ENCODE results near the gene CHRM4. TPM values are rescaled to one million over a fixed set of nuclear protein-coding genes. Genes with fewer than 3 reads are reported as not detected.
A peak's percentile ranks its signal among the peaks of the same experiment; 100 is the strongest.

Gene CHRM4
- total RNA-seq, 2 donors from 2014 or later, result 0.28 TPM; not detected in 1

GRCh38 chr11:46378811-46379481 is 12.6 kb downstream of the CHRM4 start:
- no peaks in the 10 kb centered on the region for H3K27me3 ChIP-seq
- TF ChIP-seq CTCF (IDR thresholded peaks at IDR 0.05), result no peak
- no peak for DNase-seq (ENCODE audit: low spot score)
- peak overlapping the region in 1 of 2 donors; percentile 75 for H3K27ac ChIP-seq
- no peak overlapping the region for H3K4me3 ChIP-seq
- H3K9me3 ChIP-seq, result no peaks in the 10 kb centered on the region
- peaks cover 0 to 28% of the 10 kb centered on the region in 2 donors for H3K4me1 ChIP-seq
- peaks cover 49% of the 10 kb centered on the region for H3K36me3 ChIP-seq

GRCh38 chr11:46378296-46378695 is 13.3 kb downstream of the CHRM4 start:
- no peaks in the 10 kb centered on the region for H3K27me3 ChIP-seq
- H3K36me3 ChIP-seq, result peaks cover 55% of the 10 kb centered on the region
- TF ChIP-seq CTCF (IDR thresholded peaks at IDR 0.05), result no peak
- no peak overlapping the region for H3K4me3 ChIP-seq
- no peaks in the 10 kb centered on the region for H3K9me3 ChIP-seq
- H3K4me1 ChIP-seq, result peaks cover 0 to 28% of the 10 kb centered on the region in 2 donors
- H3K27ac ChIP-seq, result no peak overlapping the region
- no peak for DNase-seq (ENCODE audit: low spot score)

- H3K27ac ChIP-seq, result no peak overlapping the region
- TF ChIP-seq CTCF (IDR thresholded peaks at IDR 0.05), result no peak
- H3K27me3 ChIP-seq, result no peaks in the 10 kb centered on the region
- peaks cover 0 to 26% of the 10 kb centered on the region in 2 donors for H3K4me1 ChIP-seq
- no peaks in the 10 kb centered on the region for H3K9me3 ChIP-seq
- no peak for DNase-seq (ENCODE audit: low spot score)
- H3K36me3 ChIP-seq, result peaks cover 56% of the 10 kb centered on the region
- H3K4me3 ChIP-seq, result no peak overlapping the region
Observed at GRCh38 chr11:46377831-46378230, 13.7 kb downstream of the CHRM4 start.

GRCh38 chr11:46377290-46377689 is 14.3 kb downstream of the CHRM4 start:
- Histone ChIP-seq H3K36me3 (peaks cover 61% of the 10 kb centered on the region), H3K4me3 (no peak overlapping the region), H3K9me3 (no peaks in the 10 kb centered on the region), H3K4me1 (peaks cover 0 to 21% of the 10 kb centered on the region in 2 donors), H3K27ac (no peak overlapping the region), H3K27me3 (no peaks in the 10 kb centered on the region)
- no peak for DNase-seq (ENCODE audit: low spot score)
- TF ChIP-seq CTCF (IDR thresholded peaks at IDR 0.05), result no peak

- no peaks in the 10 kb centered on the region for H3K27me3 ChIP-seq
- no peaks in the 10 kb centered on the region for H3K9me3 ChIP-seq
- H3K27ac ChIP-seq, result no peak overlapping the region
- H3K4me1 ChIP-seq, result peaks cover 0 to 14% of the 10 kb centered on the region in 2 donors
- peaks cover 70% of the 10 kb centered on the region for H3K36me3 ChIP-seq
- no peak for TF ChIP-seq CTCF (IDR thresholded peaks at IDR 0.05)
- H3K4me3 ChIP-seq, result no peak overlapping the region
- DNase-seq (ENCODE audit: low spot score), result no peak
Observed at GRCh38 chr11:46376258-46377050, 15.1 kb downstream of the CHRM4 start.
